Ovary (tissue), 9 donors: Measurements from ENCODE around the gene EXOG. TPM values are rescaled to one million over a fixed set of nuclear protein-coding genes. Genes with fewer than 3 reads are reported as not detected.
"Not testable (repeated sequence)": the region's sequence is repeated elsewhere in the genome, so short reads cannot be mapped to it uniquely, and the experiment has no call there.

Experiments used
- DNase-seq, 5 donors: peaks; one replicate each; pipeline ENCODE4 v3.0.0-alpha.2; 2019 to 2020
- H3K27ac ChIP-seq, 2 donors: fragments of 200-600 bp; one replicate each; pipeline versions ENCODE4 v1.5.1 to v1.8.0; 2019 to 2022
- H3K27me3 ChIP-seq: fragments of 200-600 bp; one replicate; pipeline ENCODE4 v1.8.0; 2022
- H3K36me3 ChIP-seq: fragments of 200-600 bp; sonication (generic); one replicate; pipeline ENCODE4 v1.5.1; 2019
- H3K4me1 ChIP-seq: one replicate; pipeline ENCODE4 v1.8.1; 2013; ENCODE audit warnings: mild to moderate bottlenecking, moderate library complexity; ENCODE audit not compliant: insufficient read depth
- H3K4me3 ChIP-seq: fragments of 200-600 bp; sonication (generic); one replicate; pipeline ENCODE4 v1.5.1; 2017
- H3K9me3 ChIP-seq, 2 donors: fragments of 200-600 bp in 1 of 2; sonication (generic) in 1 of 2; one replicate each; pipeline versions ENCODE4 v1.5.1 to v1.8.1; 2013 to 2019; ENCODE audit warnings: mild to moderate bottlenecking in 1 of 2, moderate library complexity in 1 of 2
- EP300 ChIP-seq: sonication (generic); formaldehyde crosslinking; IDR thresholded peaks from one replicate; pipeline ENCODE4 v1.6.1; 2017; ENCODE audit warnings: antibody characterized with exemption
- POLR2A ChIP-seq: fragments of 450-650 bp; IDR thresholded peaks from one replicate; pipeline ENCODE4 v1.6.1; 2017; ENCODE audit warnings: antibody characterized with exemption, mild to moderate bottlenecking, moderate library complexity
- WGBS, 3 donors: extraction: QIAGEN DNeasy Blood & Tissue Kit in 1 of 3; methylation state at CpG; one replicate each; pipeline versions ENCODE4 v1.1.5 to v1.1.7; 2013 to 2017; 5-methylcytosine and 5-hydroxymethylcytosine counted together
- intact Hi-C, 4 donors: fragments of 100-400 bp; cut with DNase I; formaldehyde crosslinking; loops; one replicate each; pipeline versions ENCODE4 v1.11.0 to v1.15.1; 2022 to 2023
- polyA plus RNA-seq, 2 donors: library from polyadenylated mRNA; stranded (reverse); fragments of 200-250 nt in 1 of 2; fragments of 350-450 nt in 1 of 2; fragmentation: Illumina TruSeq in 1 of 2; extraction: RNeasy Lipid Tissue Mini Kit (QIAGEN cat#74804) in 1 of 2; gene quantifications; one replicate each; pipeline ENCODE4 v1.2.3, GENCODE V29; 2013 to 2014
- total RNA-seq, 7 donors: library from RNA; depleted of rRNA in 2 of 7; stranded (reverse); fragments of >200 nt in 2 of 7; fragmentation: NEBNext Ultra II Directional in 3 of 7; extraction: Animal tissue kit (Norgen Biotek cat#: 25700) in 3 of 7; gene quantifications; one replicate each; pipeline versions ENCODE4 v1.1.0 to v1.2.4, GENCODE V29; 2016 to 2023
- TF ChIP-seq, protein P1 (sequence below), 3 donors: fragments of 450-650 bp in 2 of 3; fragments of 200-600 bp in 1 of 3; IDR thresholded peaks; one replicate each; pipeline versions ENCODE4 v1.5.1 to v1.8.0; 2016 to 2022; ENCODE audit warnings: antibody characterized with exemption in 3 of 3, mild to moderate bottlenecking in 1 of 3
- donor health status: DM: no; HTN: no; CAD: no; lungs with moderate emphysema.
- donor health status: DM: no; HTN: no; CAD: no.
- donor health status: Bipolar disorder and iron deficiency.
- donor health status: DM: yes; HTN: yes; CAD: no.
- donor health status: DM: no; HTN: no; CAD: no.
- donor health status: DM: yes; HTN: yes; CAD: no.

The EXOG gene
- total and polyA plus RNA-seq, 9 donors, result 5.4 to 14.8 (median 9.0) TPM

- Histone ChIP-seq H3K27ac (no peak overlapping the region), H3K9me3 (no peaks in the 10 kb centered on the region), H3K27me3 (no peaks in the 10 kb centered on the region), H3K4me3 (no peak overlapping the region), H3K36me3 (no peaks in the 10 kb centered on the region), H3K4me1 (no peaks in the 10 kb centered on the region)
- peak in 1 of 5 donors; percentile 5 for DNase-seq
- no peak for TF ChIP-seq EP300
- TF ChIP-seq, protein P1, sequence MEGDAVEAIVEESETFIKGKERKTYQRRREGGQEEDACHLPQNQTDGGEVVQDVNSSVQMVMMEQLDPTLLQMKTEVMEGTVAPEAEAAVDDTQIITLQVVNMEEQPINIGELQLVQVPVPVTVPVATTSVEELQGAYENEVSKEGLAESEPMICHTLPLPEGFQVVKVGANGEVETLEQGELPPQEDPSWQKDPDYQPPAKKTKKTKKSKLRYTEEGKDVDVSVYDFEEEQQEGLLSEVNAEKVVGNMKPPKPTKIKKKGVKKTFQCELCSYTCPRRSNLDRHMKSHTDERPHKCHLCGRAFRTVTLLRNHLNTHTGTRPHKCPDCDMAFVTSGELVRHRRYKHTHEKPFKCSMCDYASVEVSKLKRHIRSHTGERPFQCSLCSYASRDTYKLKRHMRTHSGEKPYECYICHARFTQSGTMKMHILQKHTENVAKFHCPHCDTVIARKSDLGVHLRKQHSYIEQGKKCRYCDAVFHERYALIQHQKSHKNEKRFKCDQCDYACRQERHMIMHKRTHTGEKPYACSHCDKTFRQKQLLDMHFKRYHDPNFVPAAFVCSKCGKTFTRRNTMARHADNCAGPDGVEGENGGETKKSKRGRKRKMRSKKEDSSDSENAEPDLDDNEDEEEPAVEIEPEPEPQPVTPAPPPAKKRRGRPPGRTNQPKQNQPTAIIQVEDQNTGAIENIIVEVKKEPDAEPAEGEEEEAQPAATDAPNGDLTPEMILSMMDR (IDR thresholded peaks at IDR 0.05), result no peak
- TF ChIP-seq POLR2A, result no peak
- intact Hi-C loops, result no loop called here
- WGBS, 3 donors, result 95 to 97% (median 96%) methylated on average over 13 of the region's 13 CpGs
These were observed 70.0 kb downstream of the EXOG start for GRCh38 chr3:38566215-38566528.

GRCh38 chr3:38566794-38567193 lies 70.7 kb downstream of the EXOG start:
- H3K27me3 ChIP-seq, H3K36me3 ChIP-seq, H3K9me3 ChIP-seq, H3K4me1 ChIP-seq, intact Hi-C loops, H3K27ac ChIP-seq, H3K4me3 ChIP-seq: not testable (repeated sequence)
- peak in 1 of 5 donors; percentile 3 for DNase-seq
- WGBS, 3 donors, result 84 to 87% (median 86%) methylated on average over 7 of the region's 7 CpGs

DNA sequence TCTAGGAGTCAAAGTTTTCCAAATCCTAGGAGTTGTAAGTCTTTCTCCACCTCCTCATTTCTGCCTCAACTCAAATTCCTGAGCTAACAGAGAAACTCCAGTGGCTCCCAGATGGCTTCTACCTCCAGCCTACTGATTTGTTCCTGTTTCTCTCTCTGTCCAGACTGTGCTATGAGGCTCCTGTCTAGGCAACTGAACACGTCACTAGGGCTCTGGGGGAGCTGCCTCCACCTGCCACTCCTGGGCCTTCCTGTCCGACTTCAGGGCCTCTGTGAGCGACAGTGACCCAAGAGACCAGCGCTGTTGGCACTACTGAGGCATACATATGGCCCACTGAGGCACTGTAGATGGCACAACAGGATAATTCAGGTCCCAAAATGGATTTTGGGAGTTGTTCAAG lies 71.4 kb downstream of the EXOG start:
- no peaks in the 10 kb centered on the region for H3K9me3 ChIP-seq
- no peaks in the 10 kb centered on the region for H3K4me1 ChIP-seq
- intact Hi-C loops, result no loop called here
- 88 to 91% (median 89%) methylated on average over 4 of the region's 4 CpGs for WGBS, 3 donors
- no peak overlapping the region for H3K27ac ChIP-seq
- no peak for DNase-seq
- TF ChIP-seq, protein P1 (IDR thresholded peaks at IDR 0.05), result no peak
- no peak for TF ChIP-seq EP300
- no peak for TF ChIP-seq POLR2A
- H3K27me3 ChIP-seq, result no peaks in the 10 kb centered on the region
- no peaks in the 10 kb centered on the region for H3K36me3 ChIP-seq
- no peak overlapping the region for H3K4me3 ChIP-seq

- Histone ChIP-seq H3K27me3 (no peaks in the 10 kb centered on the region), H3K4me1 (no peaks in the 10 kb centered on the region), H3K27ac (no peak overlapping the region), H3K4me3 (no peak overlapping the region), H3K9me3 (no peaks in the 10 kb centered on the region), H3K36me3 (no peaks in the 10 kb centered on the region)
- intact Hi-C loops, result no loop called here
- TF ChIP-seq EP300 (no peak), POLR2A (no peak)
- TF ChIP-seq, protein P1 (IDR thresholded peaks at IDR 0.05), result no peak
- DNase-seq, result no peak
- 93 to 98% (median 97%) methylated on average over 3 of the region's 3 CpGs for WGBS, 3 donors
These were observed 77.0 kb downstream of the EXOG start for GRCh38 chr3:38573111-38573510.

DNA sequence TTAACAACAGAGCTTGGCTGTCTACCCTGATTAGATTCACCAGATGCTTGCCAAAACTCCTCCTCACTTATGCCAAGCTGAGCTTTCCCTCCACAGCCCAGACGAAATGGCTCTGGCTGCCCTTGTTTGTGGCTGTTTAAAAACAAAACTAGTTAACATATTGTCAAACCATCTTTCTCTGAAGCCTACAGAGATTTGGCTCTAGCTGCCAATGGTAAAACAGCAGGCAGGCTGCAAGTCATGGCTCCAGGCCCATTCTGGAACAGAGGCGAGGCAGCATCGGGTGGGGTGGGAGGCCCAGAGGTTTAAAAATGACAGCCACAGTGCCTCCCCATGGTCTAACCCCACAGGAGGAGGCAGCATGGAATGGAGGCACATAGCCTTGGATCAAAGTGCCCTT lies 77.4 kb downstream of the EXOG start:
- H3K4me1 ChIP-seq, result no peaks in the 10 kb centered on the region
- no peaks in the 10 kb centered on the region for H3K36me3 ChIP-seq
- H3K27ac ChIP-seq, result no peak overlapping the region
- TF ChIP-seq, protein P1 (IDR thresholded peaks at IDR 0.05), result no peak
- TF ChIP-seq POLR2A, result no peak
- TF ChIP-seq EP300, result no peak
- intact Hi-C loops, result no loop called here
- no peak for DNase-seq
- 51 to 78% (median 75%) methylated on average over 3 of the region's 3 CpGs for WGBS, 3 donors
- no peaks in the 10 kb centered on the region for H3K27me3 ChIP-seq
- H3K4me3 ChIP-seq, result no peak overlapping the region
- no peaks in the 10 kb centered on the region for H3K9me3 ChIP-seq
